ENCODE results near the gene DTX1.

Gene DTX1

DNA sequence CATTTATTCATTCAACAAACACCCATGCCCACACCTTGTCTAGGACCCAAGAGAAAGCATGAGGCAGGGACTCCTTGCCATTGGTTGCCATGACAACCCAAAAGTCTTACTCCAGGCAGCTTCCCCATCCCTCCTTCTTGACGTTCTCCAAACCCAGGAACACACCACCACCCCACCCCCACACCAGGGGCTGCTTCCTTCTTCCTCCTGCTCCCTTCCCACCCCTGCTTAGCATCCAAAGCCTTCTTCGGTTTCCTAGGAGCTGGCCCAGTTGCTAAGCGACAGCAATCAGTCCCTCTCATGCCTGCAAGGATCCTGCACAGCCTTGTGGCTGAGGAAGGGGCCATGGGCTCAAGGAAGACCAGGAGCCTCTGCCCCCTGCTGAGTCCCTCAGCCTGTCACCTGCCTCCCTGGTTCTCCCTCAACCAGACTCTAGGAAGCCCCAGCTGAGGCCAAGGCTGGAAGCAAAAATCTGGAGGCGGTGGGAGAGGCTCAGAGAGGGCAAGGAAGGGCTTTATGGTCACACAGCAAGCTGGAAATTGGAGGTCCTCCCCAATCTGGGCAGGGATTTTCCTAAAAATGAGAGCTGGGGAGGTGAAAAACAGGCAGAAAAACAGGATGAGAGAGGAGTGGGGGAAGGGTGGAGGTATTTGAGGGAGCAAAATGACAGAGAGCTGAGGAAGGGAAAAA lies 63.6 kb downstream of the DTX1 start:
- Histone ChIP-seq H3K27me3 (ENCODE audit: insufficient read depth, insufficient read length) (no peaks in the 10 kb centered on the region), H3K36me3 (ENCODE audit: insufficient read depth, insufficient read length, low read length) (no peaks in the 10 kb centered on the region), H3K9ac (ENCODE audit: insufficient read length, low read depth) (no peak overlapping the region), H3K4me1 (ENCODE audit: insufficient read depth, insufficient read length) (peaks cover 3% of the 10 kb centered on the region), H3K9me3 (ENCODE audit: insufficient read depth, low read length) (no peaks in the 10 kb centered on the region), H3K4me3 (ENCODE audit: insufficient read length, low read depth) (no peak overlapping the region)
- no peak for TF ChIP-seq ZNF274 (IDR thresholded peaks at IDR 0.05; ENCODE audit: low read depth, low read length)
- TF ChIP-seq SUZ12 (IDR thresholded peaks at IDR 0.05; ENCODE audit: extremely low read depth, insufficient read depth, insufficient read length) = no peak
- TF ChIP-seq YY1 (IDR thresholded peaks at IDR 0.05; ENCODE audit: insufficient read depth, insufficient read length) = no peak
- DNase-seq (ENCODE audit: low read depth, low spot score) = no peak

DNA sequence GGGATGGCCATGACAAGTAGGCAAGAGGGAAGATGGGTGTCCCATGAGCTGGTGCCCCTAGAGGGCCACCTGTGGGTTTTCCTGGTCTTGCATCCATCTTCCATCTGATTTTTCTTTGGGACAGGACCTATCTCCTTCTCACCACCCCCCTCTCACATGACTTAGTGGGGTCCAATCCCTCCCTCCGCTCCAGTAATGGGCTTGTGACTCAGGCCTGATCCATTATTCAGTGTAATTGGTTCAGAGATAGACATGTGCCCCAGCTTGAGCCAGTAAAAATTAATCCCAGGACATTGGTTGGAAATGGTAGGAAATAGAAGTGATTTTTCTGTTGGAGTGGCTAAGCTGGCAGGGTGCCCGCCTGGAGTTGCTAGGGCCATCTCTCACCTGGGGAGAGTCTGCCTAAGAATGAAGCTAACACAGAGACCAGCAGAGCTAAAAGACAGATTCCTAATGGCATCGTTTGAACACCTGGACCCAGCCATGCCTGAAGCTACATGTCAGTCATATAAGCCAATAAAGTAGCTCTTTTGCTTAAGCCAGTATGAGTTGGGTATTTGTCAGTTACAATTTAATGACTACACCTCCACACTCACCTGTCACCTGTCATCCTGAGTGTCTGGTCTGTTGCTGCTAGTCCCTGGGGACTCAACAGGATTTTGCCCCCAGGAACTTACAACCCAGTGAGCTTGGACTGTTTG lies 64.3 kb downstream of the DTX1 start:
- Histone ChIP-seq H3K4me1 (ENCODE audit: insufficient read depth, insufficient read length) (peaks cover 3% of the 10 kb centered on the region), H3K9me3 (ENCODE audit: insufficient read depth, low read length) (no peaks in the 10 kb centered on the region), H3K9ac (ENCODE audit: insufficient read length, low read depth) (no peak overlapping the region), H3K36me3 (ENCODE audit: insufficient read depth, insufficient read length, low read length) (no peaks in the 10 kb centered on the region), H3K4me3 (ENCODE audit: insufficient read length, low read depth) (no peak overlapping the region), H3K27me3 (ENCODE audit: insufficient read depth, insufficient read length) (no peaks in the 10 kb centered on the region)
- no peak for DNase-seq (ENCODE audit: low read depth, low spot score)
- TF ChIP-seq YY1 (IDR thresholded peaks at IDR 0.05; ENCODE audit: insufficient read depth, insufficient read length) = no peak
- no peak for TF ChIP-seq ZNF274 (IDR thresholded peaks at IDR 0.05; ENCODE audit: low read depth, low read length)
- no peak for TF ChIP-seq SUZ12 (IDR thresholded peaks at IDR 0.05; ENCODE audit: extremely low read depth, insufficient read depth, insufficient read length)

DNA sequence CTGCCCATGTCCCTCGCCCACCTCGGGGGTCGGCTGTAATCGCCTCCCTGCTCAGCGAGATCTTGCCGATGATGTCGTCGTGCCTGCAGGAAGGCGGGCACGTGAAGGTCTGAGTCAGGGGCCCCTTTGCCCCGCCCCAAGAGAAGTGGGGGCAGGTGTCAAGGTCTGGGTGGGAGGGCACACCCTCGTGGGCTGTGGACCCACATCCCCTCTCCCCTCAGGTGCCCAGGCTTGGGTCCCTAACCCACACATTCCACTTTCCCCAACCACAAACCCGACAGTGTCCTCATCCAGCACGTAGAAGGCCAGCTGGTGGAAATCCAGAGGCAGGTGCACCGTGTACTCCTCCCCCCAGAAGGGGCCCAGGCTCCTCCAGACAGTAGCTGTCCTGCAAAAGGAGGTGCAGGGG lies 71.3 kb downstream of the DTX1 start:
- H3K27me3 ChIP-seq (ENCODE audit: insufficient read depth, insufficient read length) = no peaks in the 10 kb centered on the region
- no peak overlapping the region for H3K4me3 ChIP-seq (ENCODE audit: insufficient read length, low read depth)
- no peak for DNase-seq (ENCODE audit: low read depth, low spot score)
- H3K4me1 ChIP-seq (ENCODE audit: insufficient read depth, insufficient read length) = peaks cover 11% of the 10 kb centered on the region
- H3K9me3 ChIP-seq (ENCODE audit: insufficient read depth, low read length) = no peaks in the 10 kb centered on the region
- H3K9ac ChIP-seq (ENCODE audit: insufficient read length, low read depth) = peak overlapping the region; percentile 42
- TF ChIP-seq ZNF274 (IDR thresholded peaks at IDR 0.05; ENCODE audit: low read depth, low read length) (no peak), SUZ12 (IDR thresholded peaks at IDR 0.05; ENCODE audit: extremely low read depth, insufficient read depth, insufficient read length) (no peak), YY1 (IDR thresholded peaks at IDR 0.05; ENCODE audit: insufficient read depth, insufficient read length) (no peak)
- no peaks in the 10 kb centered on the region for H3K36me3 ChIP-seq (ENCODE audit: insufficient read depth, insufficient read length, low read length)

DNA sequence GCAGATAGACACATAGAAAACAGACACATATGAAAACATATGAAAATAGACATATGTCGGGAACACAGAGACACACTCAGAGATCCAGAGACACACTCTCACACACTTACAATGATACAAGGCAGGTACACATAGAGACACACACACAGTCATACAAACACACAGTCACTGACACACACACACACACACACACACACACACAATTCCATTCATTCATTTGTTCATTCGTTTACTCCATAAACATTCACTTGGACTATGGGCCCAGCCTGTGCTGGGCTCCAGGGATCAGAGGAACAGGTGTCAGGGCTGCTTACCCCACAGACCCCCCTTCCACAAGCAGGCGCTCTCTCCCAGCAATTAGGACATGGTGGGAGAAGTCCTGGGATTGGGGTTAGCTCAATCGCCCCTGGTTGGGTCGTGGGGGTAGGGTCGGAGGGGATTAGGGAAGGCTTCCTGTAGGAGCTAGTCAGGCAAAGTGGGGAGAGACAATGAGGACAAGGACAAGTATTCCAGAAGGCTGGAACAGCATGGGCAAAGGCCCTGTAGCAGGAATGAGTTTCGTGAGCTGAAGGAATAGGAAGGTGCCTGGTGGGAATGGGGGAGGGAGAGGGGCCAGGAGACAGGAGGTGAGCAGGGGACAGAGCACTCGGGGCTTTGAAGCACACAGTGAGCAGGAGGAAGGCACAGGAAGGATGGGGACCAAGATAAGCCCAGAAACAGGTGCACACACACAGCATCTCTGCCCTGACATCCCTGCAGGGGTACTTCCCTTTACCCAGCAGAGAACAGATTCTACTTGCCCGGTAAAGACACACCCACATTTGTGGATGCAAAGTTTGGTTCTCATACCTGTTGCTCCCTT lies 72.5 kb downstream of the DTX1 start:
- TF ChIP-seq ZNF274 (IDR thresholded peaks at IDR 0.05; ENCODE audit: low read depth, low read length) = no peak
- TF ChIP-seq YY1 (IDR thresholded peaks at IDR 0.05; ENCODE audit: insufficient read depth, insufficient read length) = no peak
- no peak for TF ChIP-seq SUZ12 (IDR thresholded peaks at IDR 0.05; ENCODE audit: extremely low read depth, insufficient read depth, insufficient read length)

DNA sequence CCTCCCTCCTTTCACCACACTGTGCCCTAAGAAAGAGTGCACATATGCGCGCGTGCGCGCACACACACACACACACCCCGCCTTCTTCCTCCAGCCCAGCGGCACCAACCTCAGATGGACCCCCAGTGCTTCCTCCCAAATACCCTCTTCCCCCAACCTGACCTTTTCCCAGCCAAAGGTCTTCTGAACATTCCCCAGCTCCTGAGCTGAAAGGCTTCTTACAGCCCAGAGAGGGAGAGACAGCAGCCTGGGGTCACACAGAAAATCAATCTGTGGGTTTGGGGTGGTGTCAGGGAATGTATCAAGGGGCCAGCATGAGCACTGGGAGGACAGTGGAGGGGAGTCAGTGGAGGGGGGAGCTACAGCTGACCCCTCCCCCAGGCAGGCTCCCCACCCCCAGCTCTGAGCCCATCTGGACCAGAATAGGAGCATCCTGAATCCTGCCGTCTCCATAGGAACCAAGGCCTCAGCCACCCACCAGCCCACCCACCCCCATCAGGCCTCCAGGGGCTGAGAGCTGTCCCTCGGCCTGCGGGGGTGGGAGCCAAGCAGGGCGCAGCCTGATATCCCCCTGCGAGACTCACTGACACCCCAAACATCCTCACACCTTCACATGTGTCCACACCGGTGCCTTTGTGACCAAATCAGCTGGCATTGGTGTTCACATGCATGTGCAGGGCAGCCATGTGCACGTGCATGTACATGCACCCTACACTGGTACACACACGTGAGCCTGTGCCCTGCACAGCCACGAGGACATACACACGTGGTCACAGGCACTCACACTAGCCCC lies 73.3 kb downstream of the DTX1 start:
- no peaks in the 10 kb centered on the region for H3K36me3 ChIP-seq (ENCODE audit: insufficient read depth, insufficient read length, low read length)
- DNase-seq (ENCODE audit: low read depth, low spot score) = no peak
- H3K4me3 ChIP-seq (ENCODE audit: insufficient read length, low read depth) = no peak overlapping the region
- TF ChIP-seq ZNF274 (IDR thresholded peaks at IDR 0.05; ENCODE audit: low read depth, low read length) (no peak), YY1 (IDR thresholded peaks at IDR 0.05; ENCODE audit: insufficient read depth, insufficient read length) (no peak), SUZ12 (IDR thresholded peaks at IDR 0.05; ENCODE audit: extremely low read depth, insufficient read depth, insufficient read length) (no peak)
- peaks cover 16% of the 10 kb centered on the region for H3K4me1 ChIP-seq (ENCODE audit: insufficient read depth, insufficient read length)
- peaks cover 7% of the 10 kb centered on the region for H3K27me3 ChIP-seq (ENCODE audit: insufficient read depth, insufficient read length)
- H3K9me3 ChIP-seq (ENCODE audit: insufficient read depth, low read length) = no peaks in the 10 kb centered on the region
- peak overlapping the region; percentile 22 for H3K9ac ChIP-seq (ENCODE audit: insufficient read length, low read depth)

More for the DNA sequence above, 72.5 kb downstream of the DTX1 start:
- Histone ChIP-seq H3K4me1 (ENCODE audit: insufficient read depth, insufficient read length) (peaks cover 11% of the 10 kb centered on the region), H3K27me3 (ENCODE audit: insufficient read depth, insufficient read length) (no peaks in the 10 kb centered on the region), H3K9me3 (ENCODE audit: insufficient read depth, low read length) (no peaks in the 10 kb centered on the region), H3K9ac (ENCODE audit: insufficient read length, low read depth) (no peak overlapping the region), H3K36me3 (ENCODE audit: insufficient read depth, insufficient read length, low read length) (no peaks in the 10 kb centered on the region), H3K4me3 (ENCODE audit: insufficient read length, low read depth) (no peak overlapping the region)
- no peak for DNase-seq (ENCODE audit: low read depth, low spot score)

DNA sequence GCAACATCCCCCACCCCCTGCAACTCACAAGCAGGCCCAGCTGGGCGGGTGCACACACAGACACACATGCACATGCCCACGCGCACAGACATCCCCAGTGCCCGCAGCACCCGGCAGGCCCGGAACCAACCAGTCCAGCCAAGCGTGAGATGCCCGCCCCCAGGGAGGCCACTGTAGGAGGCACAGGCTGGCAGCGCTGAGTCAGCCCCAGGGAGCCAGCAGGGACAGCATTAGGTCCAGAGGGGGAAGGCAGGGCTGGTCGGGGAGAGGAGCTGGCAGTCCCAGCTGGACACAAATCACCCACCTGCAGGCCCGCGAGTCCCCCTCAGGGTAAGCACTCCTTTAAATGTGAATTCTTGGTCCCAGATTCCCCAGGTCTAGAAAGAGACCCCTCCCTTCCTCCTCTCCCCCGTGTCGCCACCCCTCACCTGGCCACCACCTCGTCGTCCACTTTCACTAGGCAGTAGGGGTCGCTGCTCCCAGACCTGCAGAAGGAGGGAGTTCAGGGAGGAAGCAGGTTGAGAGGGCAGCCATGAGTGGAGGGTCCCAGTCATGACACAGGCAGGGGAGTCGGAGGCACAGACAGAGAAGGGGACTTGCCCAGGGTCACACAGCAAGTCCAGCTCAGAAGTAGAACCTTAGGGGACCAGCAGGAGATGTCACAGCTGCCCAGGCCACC lies 74.1 kb downstream of the DTX1 start:
- no peak overlapping the region for H3K4me3 ChIP-seq (ENCODE audit: insufficient read length, low read depth)
- no peaks in the 10 kb centered on the region for H3K9me3 ChIP-seq (ENCODE audit: insufficient read depth, low read length)
- H3K9ac ChIP-seq (ENCODE audit: insufficient read length, low read depth) = peak overlapping the region; percentile 22
- DNase-seq (ENCODE audit: low read depth, low spot score) = no peak
- H3K4me1 ChIP-seq (ENCODE audit: insufficient read depth, insufficient read length) = peaks cover 17% of the 10 kb centered on the region
- H3K36me3 ChIP-seq (ENCODE audit: insufficient read depth, insufficient read length, low read length) = no peaks in the 10 kb centered on the region
- H3K27me3 ChIP-seq (ENCODE audit: insufficient read depth, insufficient read length) = peaks cover 12% of the 10 kb centered on the region
- no peak for TF ChIP-seq YY1 (IDR thresholded peaks at IDR 0.05; ENCODE audit: insufficient read depth, insufficient read length)

Data from NT2/D1 (cell line).